CD4-positive, alpha-beta T cell treated with Interleukin-15 for 1 hour (primary cell): ENCODE data around the gene GREB1.
A peak's percentile ranks its signal among the peaks of the same experiment; 100 is the strongest.

Source experiments
- DNase-seq: peaks from one replicate; pipeline ENCODE4 v3.0.0-alpha.2; 2020

GREB1 gene

GRCh38 chr2:11672407-11672806 is 138.6 kb downstream of the GREB1 start:
- no peak for DNase-seq

DNA sequence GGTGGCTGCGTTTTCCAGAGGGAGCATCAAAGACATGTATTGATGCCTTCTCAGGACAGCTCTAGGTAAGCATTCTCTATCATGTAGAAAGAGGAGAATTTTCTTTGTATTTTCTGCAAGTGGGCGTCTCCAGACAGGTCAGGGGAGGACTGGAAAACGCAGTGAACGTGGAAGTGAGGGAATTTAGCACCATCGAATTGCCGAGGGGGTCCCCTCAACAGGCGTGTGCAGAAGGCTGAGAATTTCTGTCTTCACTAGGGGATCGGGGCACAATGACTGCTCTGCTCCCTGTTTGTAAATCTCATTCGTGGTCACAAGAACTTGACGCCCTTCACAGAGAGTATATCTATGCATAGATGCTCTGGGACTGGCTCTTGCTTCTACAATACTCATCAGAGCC is 141.1 kb downstream of the GREB1 start:
- no peak for DNase-seq

DNA sequence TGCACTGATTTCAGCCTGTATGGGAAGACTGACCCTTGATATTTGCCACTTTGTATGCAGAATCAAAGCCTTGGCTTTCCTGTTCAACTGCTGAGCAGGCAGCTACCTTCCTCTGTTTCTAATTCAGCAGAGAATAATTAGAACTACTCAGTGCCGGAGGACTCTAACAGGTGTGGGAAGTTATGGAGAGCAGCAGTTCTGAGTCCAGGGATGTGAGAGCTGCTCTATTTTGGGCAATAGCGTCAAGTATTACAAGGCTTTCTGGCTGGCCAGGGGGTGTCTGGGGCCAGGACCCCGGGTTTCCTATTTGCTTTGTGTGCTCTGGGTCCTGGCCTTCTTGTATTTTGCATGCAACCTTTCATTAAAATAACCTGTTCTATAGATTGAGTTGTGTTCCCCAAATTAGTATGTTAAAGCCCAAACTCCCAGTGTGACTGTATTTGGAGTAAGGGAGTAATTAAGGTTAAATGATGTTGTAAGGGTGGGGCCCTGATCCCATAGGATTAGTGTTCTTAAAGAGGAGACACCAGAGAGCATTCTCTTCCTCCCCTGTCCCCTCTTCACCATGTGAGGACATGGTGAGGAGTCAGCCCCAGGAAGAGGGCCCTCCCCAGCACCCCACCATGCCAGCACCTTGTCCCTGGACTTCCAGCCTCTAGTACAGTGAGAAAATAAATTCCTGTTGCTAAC is 141.7 kb downstream of the GREB1 start:
- DNase-seq, result no peak

- no peak for DNase-seq
Observed at GRCh38 chr2:11676640-11677039, 142.8 kb downstream of the GREB1 start.

- no peak for DNase-seq
Observed at GRCh38 chr2:11677136-11678055, 143.6 kb downstream of the GREB1 start.

DNA sequence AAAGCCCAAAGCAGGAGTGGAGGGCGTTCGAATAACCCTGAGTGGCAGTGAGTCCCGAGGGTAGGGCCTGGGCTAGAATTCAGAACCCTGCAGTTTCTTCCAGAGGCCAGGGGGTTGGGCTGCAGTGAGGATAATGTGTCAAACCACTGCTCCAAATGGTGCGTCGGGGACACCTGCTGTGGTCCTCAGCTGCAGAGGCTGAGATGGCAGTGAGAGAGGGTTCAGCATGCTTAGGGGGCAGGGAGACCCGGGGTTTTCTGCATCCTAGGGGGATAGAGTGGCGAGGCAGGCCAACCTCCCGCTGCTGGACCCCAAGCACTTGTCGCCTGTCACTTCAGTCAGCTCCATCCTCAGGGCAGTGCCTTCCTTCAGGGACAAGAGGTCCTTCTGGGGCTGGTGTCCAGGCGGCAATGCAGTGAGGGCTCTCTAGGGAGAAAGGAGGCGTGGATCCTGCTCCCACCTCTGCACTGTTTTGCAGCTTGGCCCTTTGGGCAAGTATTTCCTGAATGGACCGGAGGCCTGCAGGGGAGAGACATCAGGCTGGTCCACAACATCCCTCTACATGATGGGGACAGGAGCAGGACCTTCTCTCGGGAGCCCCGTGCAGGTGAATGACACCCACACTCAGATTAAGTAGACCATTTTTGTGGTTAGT is 144.6 kb downstream of the GREB1 start:
- no peak for DNase-seq

DNA sequence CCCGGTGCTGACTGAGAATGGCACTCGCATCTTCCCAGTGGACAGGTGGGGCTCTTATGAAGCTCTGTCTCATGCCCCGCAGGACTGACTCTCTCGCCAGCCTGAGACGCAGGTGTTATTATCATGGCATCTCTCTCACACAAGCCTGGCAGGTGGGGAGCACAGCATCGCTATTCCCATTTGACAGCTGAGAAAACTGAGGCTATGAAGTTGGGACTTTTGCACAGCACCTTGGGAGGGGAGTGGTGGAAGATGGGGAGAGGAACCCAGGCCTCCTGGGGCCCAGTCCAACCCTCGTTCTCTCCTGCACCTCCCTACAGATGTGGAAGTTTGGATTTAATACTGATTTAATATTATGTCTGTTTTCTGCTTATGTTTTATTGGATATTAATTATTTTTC is 145.2 kb downstream of the GREB1 start:
- DNase-seq, result no peak

- DNase-seq, result no peak
Observed at GRCh38 chr2:11679486-11680181, 145.8 kb downstream of the GREB1 start.

GRCh38 chr2:11680182-11680900 is 146.5 kb downstream of the GREB1 start:
- DNase-seq, result no peak

DNA sequence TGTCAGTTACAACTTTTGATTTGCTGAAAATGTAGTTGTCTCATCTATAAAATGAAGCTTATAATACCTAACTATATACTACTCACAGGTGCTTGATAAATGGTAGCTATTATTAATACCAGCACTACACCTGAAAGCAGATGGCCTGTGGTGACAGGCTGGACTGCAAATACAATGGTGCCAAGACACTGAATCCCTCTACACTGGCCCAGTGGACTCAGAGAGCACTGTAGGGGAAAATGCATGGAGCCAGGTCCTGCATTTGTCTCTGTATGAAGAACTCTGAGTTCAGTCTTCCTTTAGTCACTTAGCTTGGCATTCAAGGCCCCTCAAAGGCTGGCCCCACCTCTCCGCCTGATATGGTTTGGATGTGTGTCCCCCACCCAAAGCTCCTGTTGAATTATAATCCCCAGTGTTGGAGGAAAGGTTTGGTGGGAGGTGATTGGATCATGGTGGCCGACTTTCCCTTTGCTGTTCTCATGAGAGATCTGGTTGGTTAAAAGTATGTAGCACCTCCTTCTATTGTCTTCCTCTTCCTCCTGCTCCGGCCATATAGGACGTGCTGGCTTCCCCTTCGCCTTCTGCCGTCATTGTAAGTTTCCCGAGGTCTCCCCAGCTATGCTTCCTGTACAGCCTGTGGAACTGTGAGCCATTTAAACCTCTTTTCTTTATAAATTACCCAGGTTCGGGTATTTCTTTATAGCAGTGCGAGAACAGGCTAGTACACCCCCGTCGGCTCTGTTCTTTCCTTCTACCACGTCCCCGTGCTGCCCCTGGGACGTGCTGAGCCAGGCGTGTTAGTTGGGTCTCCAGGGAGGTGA is 147.3 kb downstream of the GREB1 start:
- no peak for DNase-seq

GRCh38 chr2:11681722-11682589 is 148.1 kb downstream of the GREB1 start:
- no peak for DNase-seq

- no peak for DNase-seq
Observed at GRCh38 chr2:11682590-11682915, 148.7 kb downstream of the GREB1 start.

DNA sequence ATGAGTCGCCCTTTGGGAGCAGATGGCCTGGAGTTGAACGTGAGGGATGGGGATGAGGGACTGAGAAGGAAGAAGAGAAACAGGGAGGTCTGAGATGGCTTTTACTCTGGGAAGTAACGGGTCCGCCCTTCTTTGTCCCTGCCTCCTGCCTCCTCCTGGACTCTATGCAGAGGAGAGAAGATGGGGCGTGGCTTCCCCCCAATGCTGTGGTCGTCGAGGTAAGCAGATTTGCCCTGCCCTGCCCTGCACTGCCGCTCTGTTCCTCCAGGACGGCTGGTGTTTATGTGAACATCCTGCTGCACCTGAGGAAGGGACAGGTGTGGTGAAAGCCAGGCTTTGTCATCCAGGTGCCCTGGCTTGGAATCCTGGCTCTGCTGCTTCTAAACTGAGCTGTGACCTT is 149.6 kb downstream of the GREB1 start:
- no peak for DNase-seq

DNA sequence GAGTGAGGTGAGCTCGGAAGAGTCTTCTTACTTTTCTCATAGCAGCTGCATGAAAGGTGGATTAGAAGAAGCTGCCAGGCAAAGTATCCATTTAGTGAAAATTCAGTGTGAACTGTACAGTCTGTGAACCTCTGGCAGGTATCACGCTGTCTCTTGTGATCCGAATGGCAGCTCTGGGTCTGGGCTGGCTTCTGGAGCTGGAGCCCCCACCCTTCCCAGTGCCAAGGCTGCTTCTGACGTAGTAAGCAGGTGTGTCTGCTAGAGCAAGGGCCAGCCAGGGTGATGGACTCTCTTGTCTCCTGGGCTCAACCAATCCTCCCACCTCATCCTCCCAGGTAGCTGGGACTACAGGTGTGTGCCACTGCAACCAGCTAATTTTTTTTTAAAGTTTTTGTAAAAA is 150.1 kb downstream of the GREB1 start:
- no peak for DNase-seq

- DNase-seq, result no peak
Observed at GRCh38 chr2:11684894-11685460, 151.1 kb downstream of the GREB1 start.

DNA sequence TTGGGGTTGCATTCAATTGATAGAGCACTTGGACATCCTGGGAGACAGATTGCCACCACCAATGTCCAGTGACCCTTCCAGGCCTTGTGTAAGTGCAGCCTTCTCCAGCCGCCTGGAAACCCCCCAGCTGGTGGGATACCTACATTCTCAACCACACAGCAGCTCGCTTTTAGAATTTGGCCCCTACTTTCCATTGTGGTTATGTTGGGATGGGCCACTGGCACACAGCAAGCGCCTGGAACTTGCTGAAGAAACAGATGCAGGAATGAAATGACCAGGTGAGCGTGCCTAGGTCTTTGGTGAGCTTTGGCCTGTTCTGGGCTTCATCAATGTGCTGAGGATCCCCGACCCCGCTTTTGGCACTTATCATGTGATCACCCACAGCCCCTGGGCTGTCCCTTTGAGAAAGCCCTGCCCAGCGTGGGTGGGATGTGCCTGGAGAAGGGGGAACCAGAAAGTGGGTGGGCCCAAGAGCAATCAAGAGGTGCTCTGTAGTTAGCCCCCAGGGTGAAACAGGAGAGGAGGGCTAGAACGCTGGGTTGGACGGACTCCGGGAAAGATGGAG is 152.1 kb downstream of the GREB1 start:
- no peak for DNase-seq

DNA sequence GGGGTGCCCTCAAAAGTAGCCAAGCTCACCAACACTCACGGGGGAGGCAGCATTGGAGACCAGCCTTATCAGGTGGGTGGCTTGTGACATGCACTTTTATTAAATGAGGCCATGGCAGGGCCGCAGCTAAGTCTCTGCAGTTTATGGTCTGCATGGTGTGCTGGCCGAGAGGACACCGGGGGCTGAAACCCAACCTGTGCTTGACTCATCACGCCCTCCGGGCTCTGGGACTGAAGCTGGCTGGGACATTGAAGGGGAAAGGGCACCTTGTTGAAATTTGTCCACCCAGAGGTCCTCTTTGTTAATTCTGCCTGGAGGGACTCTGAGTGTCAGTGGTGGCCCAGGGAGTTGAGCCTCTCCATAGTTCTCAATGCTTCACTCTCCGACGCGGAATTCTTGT is 153.9 kb downstream of the GREB1 start:
- no peak for DNase-seq

GRCh38 chr2:11688222-11689069 is 154.6 kb downstream of the GREB1 start:
- peak; percentile 79 for DNase-seq

DNA sequence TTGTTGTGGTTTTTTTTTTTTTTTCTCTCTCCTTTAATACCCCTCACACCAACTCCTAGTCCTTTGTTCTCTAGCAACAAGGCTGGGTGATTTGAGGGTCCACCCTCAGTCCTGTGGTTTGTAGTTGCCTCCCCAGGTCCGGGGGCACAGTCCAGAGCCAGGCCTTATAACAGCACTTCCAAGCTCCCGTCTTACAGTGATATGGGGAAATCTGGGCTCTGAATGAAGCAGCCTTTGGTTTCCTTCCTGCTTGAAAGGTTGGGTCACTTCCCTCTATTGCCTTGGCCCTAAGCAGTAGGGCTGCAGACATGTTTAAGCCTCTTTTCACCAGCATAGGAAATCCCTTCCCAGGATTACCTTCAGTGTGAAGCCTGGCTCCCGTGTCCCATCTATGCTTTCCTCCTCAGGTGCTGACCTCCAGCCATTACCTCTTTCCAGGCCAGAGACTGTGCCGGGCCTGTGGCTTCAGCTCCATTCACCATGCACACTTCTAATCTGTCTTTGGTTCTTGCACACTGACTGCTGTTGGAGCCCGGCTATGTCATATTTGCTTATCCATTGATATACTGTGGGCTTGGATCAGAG is 157.3 kb downstream of the GREB1 start:
- no peak for DNase-seq
